Adrenal gland (tissue), 12 donors: ENCODE data around the gene ZNF529. TPM values are rescaled to one million over a fixed set of nuclear protein-coding genes. Genes with fewer than 3 reads are reported as not detected.

ENCODE experiments used
- DNase-seq, 7 donors: peaks; one replicate each; pipeline ENCODE4 v3.0.0-alpha.2; 2019 to 2020
- H3K27ac ChIP-seq, 5 donors: fragments of 200-600 bp; sonication (generic) in 4 of 5; 1 replicate in 3 of 5; 2 replicates in 2 of 5; pipeline versions ENCODE4 v1.5.1 to v1.8.0; 2016 to 2020; ENCODE audit warnings: mild to moderate bottlenecking in 1 of 5
- H3K27me3 ChIP-seq: fragments of 200-600 bp; 2 replicates; pipeline ENCODE4 v1.8.0; 2021
- H3K36me3 ChIP-seq, 2 donors: fragments of 200-600 bp; replicated peaks in 1 of 2; 1 replicate in 1 of 2; 2 replicates in 1 of 2; pipeline versions ENCODE4 v1.5.1 to v1.8.0; 2018 to 2022
- H3K4me1 ChIP-seq, 2 donors: fragments of 200-600 bp; replicated peaks in 1 of 2; 1 replicate in 1 of 2; 2 replicates in 1 of 2; pipeline versions ENCODE4 v1.5.1 to v1.8.0; 2018 to 2021
- H3K4me3 ChIP-seq, 4 donors: fragments of 200-600 bp; sonication (generic) in 3 of 4; one replicate each; pipeline ENCODE4 v1.5.1; 2016 to 2018
- H3K9me3 ChIP-seq, 3 donors: fragments of 200-600 bp; sonication (generic) in 1 of 3; replicated peaks in 1 of 3; 1 replicate in 2 of 3; 2 replicates in 1 of 3; pipeline versions ENCODE4 v1.5.1 to v1.8.0; 2016 to 2021
- POLR2A ChIP-seq, 2 donors: fragments of 450-650 bp; IDR thresholded peaks; one replicate each; pipeline ENCODE4 v1.6.1; 2017; ENCODE audit warnings: antibody characterized with exemption in 2 of 2, mild to moderate bottlenecking in 2 of 2, moderate library complexity in 1 of 2
- WGBS, 4 donors: extraction: QIAGEN DNeasy Blood & Tissue Kit in 2 of 4; methylation state at CpG; one replicate each; pipeline versions ENCODE4 v1.1.5 to v1.1.7; 2013 to 2017; 5-methylcytosine and 5-hydroxymethylcytosine counted together
- intact Hi-C, 2 donors: fragments of 100-400 bp; cut with DNase I; formaldehyde crosslinking; loops; one replicate each; pipeline versions ENCODE4 v1.14.1 to v1.15.0; 2022 to 2023
- polyA plus RNA-seq, 3 donors: library from polyadenylated mRNA; stranded (reverse); fragments of 200-250 nt in 2 of 3; fragments of 350-450 nt in 1 of 3; fragmentation: Illumina TruSeq in 1 of 3; extraction: RNeasy Lipid Tissue Mini Kit (QIAGEN cat#74804) in 1 of 3; gene quantifications; one replicate each; pipeline ENCODE4 v1.2.3, GENCODE V29; 2013 to 2014
- total RNA-seq, 9 donors: library from RNA; depleted of rRNA in 4 of 9; stranded (reverse); fragments of >200 nt in 4 of 9; fragments of 120-200 nt in 1 of 9; fragmentation: NEBNext Ultra II Directional in 1 of 9; extraction: Animal tissue kit (Norgen Biotek cat#: 25700) in 1 of 9; gene quantifications; one replicate each; pipeline versions ENCODE4 v1.1.0 to v1.2.4, GENCODE V29; 2013 to 2023
- TF ChIP-seq, protein P1 (sequence below), 6 experiments: fragments of 450-650 bp in 4 of 6; fragments of 200-600 bp in 2 of 6; sonication (generic) in 1 of 6; IDR thresholded peaks; 1 replicate in 5 of 6; 2 replicates in 1 of 6; pipeline versions ENCODE4 v1.5.1 to v1.8.0; 2016 to 2021; ENCODE audit warnings: antibody characterized with exemption in 6 of 6, mild to moderate bottlenecking in 2 of 6, moderate library complexity in 1 of 6
- donor health status: healthy with polysubstance abuse.
- donor health status: Bipolar disorder and iron deficiency.
- donor health status: DM: yes; HTN: yes; CAD: no.
- donor health status: DM: no; HTN: no; CAD: no.
- donor health status: DM: no; HTN: no; CAD: no.
- donor health status: DM: yes; HTN: yes; CAD: no.

The ZNF529 gene
- total and polyA plus RNA-seq, 12 donors, result 6.0 to 21.4 (median 15.5) TPM

GRCh38 chr19:36501973-36502372, 71.1 kb downstream of the ZNF529 start:
- Histone ChIP-seq H3K4me1 (no peaks in the 10 kb centered on the region), H3K9me3 (peaks cover 0 to 31% (median 0%) of the 10 kb centered on the region in 3 donors), H3K27me3 (no peaks in the 10 kb centered on the region), H3K27ac (no peak overlapping the region), H3K4me3 (no peak overlapping the region), H3K36me3 (no peaks in the 10 kb centered on the region)
- no peak for TF ChIP-seq POLR2A (IDR thresholded peaks at IDR 0.05)
- TF ChIP-seq, protein P1, sequence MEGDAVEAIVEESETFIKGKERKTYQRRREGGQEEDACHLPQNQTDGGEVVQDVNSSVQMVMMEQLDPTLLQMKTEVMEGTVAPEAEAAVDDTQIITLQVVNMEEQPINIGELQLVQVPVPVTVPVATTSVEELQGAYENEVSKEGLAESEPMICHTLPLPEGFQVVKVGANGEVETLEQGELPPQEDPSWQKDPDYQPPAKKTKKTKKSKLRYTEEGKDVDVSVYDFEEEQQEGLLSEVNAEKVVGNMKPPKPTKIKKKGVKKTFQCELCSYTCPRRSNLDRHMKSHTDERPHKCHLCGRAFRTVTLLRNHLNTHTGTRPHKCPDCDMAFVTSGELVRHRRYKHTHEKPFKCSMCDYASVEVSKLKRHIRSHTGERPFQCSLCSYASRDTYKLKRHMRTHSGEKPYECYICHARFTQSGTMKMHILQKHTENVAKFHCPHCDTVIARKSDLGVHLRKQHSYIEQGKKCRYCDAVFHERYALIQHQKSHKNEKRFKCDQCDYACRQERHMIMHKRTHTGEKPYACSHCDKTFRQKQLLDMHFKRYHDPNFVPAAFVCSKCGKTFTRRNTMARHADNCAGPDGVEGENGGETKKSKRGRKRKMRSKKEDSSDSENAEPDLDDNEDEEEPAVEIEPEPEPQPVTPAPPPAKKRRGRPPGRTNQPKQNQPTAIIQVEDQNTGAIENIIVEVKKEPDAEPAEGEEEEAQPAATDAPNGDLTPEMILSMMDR (IDR thresholded peaks at IDR 0.05), result no peak
- intact Hi-C loops, result no loop called here
- DNase-seq, result no peak
- 87 to 96% (median 93%) methylated on average over 5 of the region's 5 CpGs for WGBS, 4 donors

GRCh38 chr19:36497001-36497400, 76.1 kb downstream of the ZNF529 start:
- no peaks in the 10 kb centered on the region for H3K27me3 ChIP-seq
- intact Hi-C loops, result loop anchor here in 1 of 2 donors (10.0 kb wide), 1 partner anchor 302 kb away; no protein-coding TSS in a partner anchor
- H3K27ac ChIP-seq, result no peak overlapping the region
- TF ChIP-seq, protein P1 (IDR thresholded peaks at IDR 0.05), result no peak
- TF ChIP-seq POLR2A (IDR thresholded peaks at IDR 0.05), result no peak
- DNase-seq, result no peak
- H3K9me3 ChIP-seq, result peaks cover 0 to 15% (median 0%) of the 10 kb centered on the region in 3 donors
- H3K4me1 ChIP-seq, result no peaks in the 10 kb centered on the region
- WGBS, 4 donors, result 83 to 90% (median 89%) methylated on average over 12 to 17 of the region's 17 CpGs
- H3K4me3 ChIP-seq, result no peak overlapping the region
- H3K36me3 ChIP-seq, result no peaks in the 10 kb centered on the region

Other genes with a start within 250 kb of the ZNF529 start
- gene ZFP14, start 194.1 kb downstream of the ZNF529 start, total RNA-seq, result 10 to 100 TPM in 1 of 9 donors, 1 to 10 TPM in 8; 2.2 to 10.1 (median 4.4) TPM
- gene ZFP14, start 194.1 kb downstream of the ZNF529 start, polyA plus RNA-seq, result 1 to 10 TPM; 1.7 to 4.5 (median 3.2) TPM
- 1 to 10 TPM; 2.8 to 6.8 (median 5.1) TPM for gene ZFP82, start 154.6 kb downstream of the ZNF529 start, total RNA-seq
- 1 to 10 TPM; 2.1 to 5.5 (median 2.7) TPM for gene ZFP82, start 154.6 kb downstream of the ZNF529 start, polyA plus RNA-seq
- 10 to 100 TPM in 7 of 9 donors, 1 to 10 TPM in 2; 7.4 to 20.9 (median 13.1) TPM for gene ZNF566, start 83.7 kb downstream of the ZNF529 start, total RNA-seq
- gene ZNF566, start 83.7 kb downstream of the ZNF529 start, polyA plus RNA-seq, result 10 to 100 TPM in 2 of 3 donors, 1 to 10 TPM in 1; 9.5 to 12.3 (median 10.6) TPM
- gene ZNF260, start 45.0 kb downstream of the ZNF529 start, total RNA-seq, result 10 to 100 TPM in 7 of 9 donors, 1 to 10 TPM in 2; 9.4 to 23.3 (median 12.0) TPM
- 10 to 100 TPM in 1 of 3 donors, 1 to 10 TPM in 2; 2.2 to 16.5 (median 3.2) TPM for gene ZNF260, start 45.0 kb downstream of the ZNF529 start, polyA plus RNA-seq
- 10 to 100 TPM in 6 of 9 donors, 1 to 10 TPM in 3; 7.3 to 20.2 (median 12.0) TPM for gene ZNF382, start 32.0 kb upstream of the ZNF529 start, total RNA-seq
- 1 to 10 TPM; 2.8 to 6.5 (median 3.2) TPM for gene ZNF382, start 32.0 kb upstream of the ZNF529 start, polyA plus RNA-seq
- 10 to 100 TPM in 4 of 9 donors, 1 to 10 TPM in 5; 1.3 to 14.8 (median 9.6) TPM for gene ZNF461, start 93.5 kb upstream of the ZNF529 start, total RNA-seq
- gene ZNF461, start 93.5 kb upstream of the ZNF529 start, polyA plus RNA-seq, result 10 to 100 TPM in 1 of 3 donors, 1 to 10 TPM in 2; 8.7 to 10.6 (median 9.7) TPM
- 1 to 10 TPM; 3.4 to 8.2 (median 5.2) TPM for gene ZNF567, start 114.3 kb upstream of the ZNF529 start, total RNA-seq
- 1 to 10 TPM; 3.4 to 7.2 (median 6.0) TPM for gene ZNF567, start 114.3 kb upstream of the ZNF529 start, polyA plus RNA-seq
- gene ZNF850, start 199.5 kb upstream of the ZNF529 start, total RNA-seq, result 10 to 100 TPM in 1 of 9 donors, 1 to 10 TPM in 8; 2.0 to 11.8 (median 4.0) TPM
- 1 to 10 TPM in 1 of 3 donors, under 1 TPM in 2; 0.34 to 1.1 (median 0.97) TPM for gene ZNF850, start 199.5 kb upstream of the ZNF529 start, polyA plus RNA-seq